Lower leg skin (tissue), 4 donors: ENCODE data around the gene PHPT1. TPM values are rescaled to one million over a fixed set of nuclear protein-coding genes. Genes with fewer than 3 reads are reported as not detected.
"Not testable (repeated sequence)": the region's sequence is repeated elsewhere in the genome, so short reads cannot be mapped to it uniquely, and the experiment has no call there.

Experiments
- DNase-seq, 2 donors: peaks; one replicate each; pipeline ENCODE4 v3.0.0-alpha.2; 2019; ENCODE audit warnings: low spot score in 2 of 2
- H3K4me3 ChIP-seq: fragments of 200-600 bp; sonication (generic); 2 replicates; pipeline ENCODE4 v1.5.1; 2017; ENCODE audit warnings: mild to moderate bottlenecking, low read depth; ENCODE audit not compliant: poor library complexity, severe bottlenecking
- POLR2A ChIP-seq, 2 donors: fragments of 450-650 bp; IDR thresholded peaks; one replicate each; pipeline ENCODE4 v1.6.1; 2016 to 2017; ENCODE audit warnings: antibody characterized with exemption in 2 of 2, mild to moderate bottlenecking in 1 of 2, moderate library complexity in 1 of 2
- WGBS, 2 donors: methylation state at CpG; one replicate each; pipeline ENCODE4 v1.1.5; 2018; 5-methylcytosine and 5-hydroxymethylcytosine counted together
- intact Hi-C: fragments of 100-400 bp; cut with DNase I; formaldehyde crosslinking; loops from one replicate; pipeline ENCODE4 v1.15.0; 2023; ENCODE audit warnings: low total_unique reads
- total RNA-seq, 4 donors: library from RNA; depleted of rRNA; stranded (reverse); fragments of >200 nt; gene quantifications; one replicate each; pipeline ENCODE4 v1.1.0, GENCODE V29; 2016
- TF ChIP-seq, protein P1 (sequence below), 3 donors: fragments of 450-650 bp; IDR thresholded peaks; one replicate each; pipeline ENCODE4 v1.5.1; 2016; ENCODE audit warnings: antibody characterized with exemption in 3 of 3, mild to moderate bottlenecking in 3 of 3, moderate library complexity in 2 of 3

The PHPT1 gene
- total RNA-seq, 4 donors from 2014 or later: 22.0 to 60.4 (median 48.7) TPM

DNA sequence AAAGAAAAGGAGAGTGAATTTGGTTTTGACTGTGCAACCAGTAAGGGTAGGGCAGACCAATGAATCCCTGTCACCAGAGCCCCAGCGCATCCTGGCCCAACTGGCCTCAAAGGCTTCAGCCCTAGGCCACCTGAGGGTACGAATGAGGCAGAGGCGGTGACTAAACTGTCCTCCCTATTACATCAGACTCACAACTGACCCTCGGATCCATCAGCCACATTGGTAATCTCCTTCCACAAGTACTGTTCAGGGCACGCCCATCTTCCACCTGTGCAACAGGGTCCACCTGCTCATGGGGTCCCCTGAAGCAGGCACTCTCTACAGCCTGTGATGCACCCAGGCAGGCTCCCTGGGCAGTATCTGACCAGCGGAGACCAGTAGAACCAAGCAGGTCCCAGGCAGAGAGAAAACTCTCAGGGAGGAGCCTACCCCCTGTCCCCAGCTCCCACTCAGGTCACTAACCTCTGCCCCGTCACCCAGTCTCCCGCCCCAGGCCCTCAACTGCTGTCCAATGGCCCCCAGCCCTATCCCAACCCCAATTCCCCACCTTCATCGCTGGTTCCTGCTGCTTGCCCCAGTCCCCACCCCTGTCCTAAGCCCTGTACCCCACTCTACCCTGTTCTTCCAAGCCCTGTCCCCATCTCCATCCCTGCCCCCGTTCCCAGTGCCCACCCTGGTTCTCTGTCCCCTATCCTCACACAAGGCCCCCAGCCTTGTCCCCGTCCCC lies 16.0 kb downstream of the PHPT1 start:
- peak overlapping the region; percentile 90 for H3K4me3 ChIP-seq
- TF ChIP-seq, protein P1, sequence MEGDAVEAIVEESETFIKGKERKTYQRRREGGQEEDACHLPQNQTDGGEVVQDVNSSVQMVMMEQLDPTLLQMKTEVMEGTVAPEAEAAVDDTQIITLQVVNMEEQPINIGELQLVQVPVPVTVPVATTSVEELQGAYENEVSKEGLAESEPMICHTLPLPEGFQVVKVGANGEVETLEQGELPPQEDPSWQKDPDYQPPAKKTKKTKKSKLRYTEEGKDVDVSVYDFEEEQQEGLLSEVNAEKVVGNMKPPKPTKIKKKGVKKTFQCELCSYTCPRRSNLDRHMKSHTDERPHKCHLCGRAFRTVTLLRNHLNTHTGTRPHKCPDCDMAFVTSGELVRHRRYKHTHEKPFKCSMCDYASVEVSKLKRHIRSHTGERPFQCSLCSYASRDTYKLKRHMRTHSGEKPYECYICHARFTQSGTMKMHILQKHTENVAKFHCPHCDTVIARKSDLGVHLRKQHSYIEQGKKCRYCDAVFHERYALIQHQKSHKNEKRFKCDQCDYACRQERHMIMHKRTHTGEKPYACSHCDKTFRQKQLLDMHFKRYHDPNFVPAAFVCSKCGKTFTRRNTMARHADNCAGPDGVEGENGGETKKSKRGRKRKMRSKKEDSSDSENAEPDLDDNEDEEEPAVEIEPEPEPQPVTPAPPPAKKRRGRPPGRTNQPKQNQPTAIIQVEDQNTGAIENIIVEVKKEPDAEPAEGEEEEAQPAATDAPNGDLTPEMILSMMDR (IDR thresholded peaks at IDR 0.05): no peak
- no peak for TF ChIP-seq POLR2A (IDR thresholded peaks at IDR 0.05)
- intact Hi-C loops: no loop called here
- peak in 1 of 2 donors; percentile 85 for DNase-seq
- WGBS, 2 donors: 61 to 63% methylated on average over 11 of the region's 11 CpGs

DNA sequence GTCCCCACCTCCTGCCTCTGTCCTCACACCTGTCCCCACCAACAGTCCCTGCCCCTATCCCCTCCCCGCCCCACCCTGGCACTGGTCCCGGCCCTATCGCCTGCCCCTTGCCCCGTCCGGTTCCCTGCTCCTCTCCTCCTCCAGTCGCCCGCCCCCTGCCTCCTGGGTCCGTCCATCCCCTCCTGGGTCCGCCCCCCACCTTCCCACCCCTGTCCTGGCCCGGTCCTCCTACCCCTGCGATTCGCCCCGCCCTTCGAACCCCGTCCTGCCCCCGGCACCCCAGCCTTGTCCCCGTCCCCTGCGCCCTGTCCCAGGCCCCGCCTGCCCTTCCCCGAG lies 16.5 kb downstream of the PHPT1 start:
- intact Hi-C loops: no loop called here
- H3K4me3 ChIP-seq: peak overlapping the region; percentile 90
- TF ChIP-seq POLR2A (IDR thresholded peaks at IDR 0.05): no peak
- TF ChIP-seq, protein P1 (IDR thresholded peaks at IDR 0.05): no peak
- DNase-seq: no peak
- 0 to 2% methylated on average over 6 to 16 of the region's 20 CpGs for WGBS, 2 donors

DNA sequence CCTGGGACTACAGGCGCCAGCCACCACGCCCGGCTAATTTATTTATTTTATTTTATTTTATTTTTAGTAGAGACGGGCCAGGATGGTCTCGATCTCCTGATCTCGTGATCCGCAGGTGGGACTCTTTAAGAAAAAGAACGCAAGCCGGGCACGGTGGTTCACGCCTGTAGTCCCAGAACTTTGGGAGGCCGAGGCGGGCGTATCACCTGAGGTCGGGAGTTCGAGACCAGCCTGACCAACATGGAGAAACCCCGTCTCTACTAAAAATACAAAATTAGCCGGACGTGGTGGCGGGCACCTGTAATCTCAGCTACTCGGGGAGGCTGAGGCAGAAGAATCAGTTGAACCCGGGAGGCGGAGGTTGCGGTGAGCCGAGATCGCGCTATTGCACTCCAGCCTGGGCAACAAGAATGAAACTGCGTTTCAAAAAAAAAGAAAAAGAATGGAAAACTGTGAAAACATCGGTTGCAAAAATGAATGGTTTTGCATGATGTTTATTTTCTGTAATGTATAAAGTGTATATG lies 17.8 kb downstream of the PHPT1 start:
- H3K4me3 ChIP-seq: peak overlapping the region; percentile 32
- DNase-seq: peak in 1 of 2 donors; percentile 84
- WGBS, 2 donors: 83 to 88% methylated on average over 29 of the region's 29 CpGs
- intact Hi-C loops: not testable (repeated sequence)

DNA sequence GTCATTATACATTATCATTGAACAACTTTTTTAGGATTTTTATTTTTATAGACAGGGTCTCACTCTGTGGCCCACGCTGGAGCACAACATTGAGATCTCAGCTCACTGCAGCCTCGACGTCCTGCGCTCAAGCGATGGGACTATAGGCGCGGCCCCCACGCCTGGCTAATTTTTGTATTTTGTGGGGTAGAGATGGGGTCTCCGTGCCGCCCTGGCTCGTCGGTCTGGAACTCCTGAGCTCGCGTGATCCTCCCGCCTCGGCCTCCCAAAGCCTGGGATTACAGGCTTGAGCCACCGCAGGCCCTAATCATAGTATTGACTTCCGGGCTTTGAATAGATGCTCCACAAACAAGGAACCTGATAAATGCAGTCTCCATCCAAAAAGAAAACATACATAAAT lies 18.3 kb downstream of the PHPT1 start:
- no peak overlapping the region for H3K4me3 ChIP-seq
- DNase-seq: no peak
- WGBS, 2 donors: 97 to 98% methylated on average over 18 of the region's 18 CpGs
- intact Hi-C loops: no loop called here
- TF ChIP-seq, protein P1 (IDR thresholded peaks at IDR 0.05): no peak
- TF ChIP-seq POLR2A (IDR thresholded peaks at IDR 0.05): no peak

DNA sequence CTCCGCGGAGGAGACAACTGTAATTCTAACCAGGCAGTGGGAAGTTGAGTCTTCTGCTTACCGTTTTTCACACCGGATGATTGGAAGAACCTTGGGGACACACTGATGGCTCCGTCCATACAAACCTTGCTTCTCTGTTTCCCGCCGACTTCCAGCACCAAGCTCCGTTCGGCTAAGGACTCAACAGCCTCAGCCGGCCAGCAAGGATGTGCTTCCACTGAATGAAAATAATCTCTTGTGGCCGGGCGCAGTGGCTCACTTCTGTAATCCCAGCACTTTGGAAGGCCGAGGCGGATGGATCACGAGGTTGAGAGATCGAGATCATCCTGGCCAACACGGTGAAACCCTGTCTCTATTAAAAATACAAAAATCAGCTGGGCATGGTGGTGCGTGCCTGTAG lies 18.7 kb downstream of the PHPT1 start:
- peak in 1 of 2 donors; percentile 82 for DNase-seq
- TF ChIP-seq, protein P1 (IDR thresholded peaks at IDR 0.05): no peak
- no peak for TF ChIP-seq POLR2A (IDR thresholded peaks at IDR 0.05)
- WGBS, 2 donors: 97% methylated on average over 18 of the region's 18 CpGs
- intact Hi-C loops: no loop called here
- no peak overlapping the region for H3K4me3 ChIP-seq

DNA sequence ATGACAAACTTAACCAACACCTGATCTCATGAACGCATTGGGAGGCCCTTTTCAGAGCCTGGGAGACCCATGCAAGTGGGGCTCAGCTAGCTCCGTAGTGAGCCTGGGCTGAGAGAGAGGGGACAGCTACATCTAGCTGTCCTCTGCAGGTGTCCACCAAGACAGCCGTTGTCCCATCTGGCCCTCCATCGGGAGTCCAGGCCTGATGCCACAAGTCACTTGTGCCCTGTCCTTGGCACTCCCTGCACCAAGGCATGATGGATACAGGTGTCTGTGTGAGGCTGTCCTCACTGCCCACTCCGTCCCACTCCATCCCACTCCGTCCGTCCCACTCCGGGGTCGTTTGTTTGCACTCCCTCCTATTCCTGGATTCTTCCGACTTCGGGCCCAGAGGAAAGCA lies 19.4 kb downstream of the PHPT1 start:
- WGBS, 2 donors: 91 to 95% methylated on average over 11 of the region's 11 CpGs

DNA sequence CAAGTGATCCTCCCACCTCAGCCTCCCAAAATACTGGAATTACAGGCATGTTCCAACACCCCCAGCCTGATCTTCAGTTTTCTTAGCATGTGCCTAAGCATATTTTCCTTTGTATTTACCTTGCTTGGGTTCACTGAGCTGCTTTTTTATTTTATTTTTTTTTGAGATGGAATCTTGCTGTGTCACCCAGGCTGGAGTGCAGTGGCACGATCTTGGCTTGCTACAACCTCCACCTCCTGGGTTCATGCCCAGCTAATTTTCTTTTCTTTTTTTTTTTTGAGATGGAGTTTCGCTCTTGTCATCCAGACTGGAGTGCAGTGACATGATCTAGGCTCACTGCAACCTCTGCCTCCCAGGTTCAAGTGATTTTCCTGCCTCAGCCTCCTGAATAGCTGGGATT lies 20.4 kb downstream of the PHPT1 start:
- intact Hi-C loops, H3K4me3 ChIP-seq, DNase-seq: not testable (repeated sequence)
- 61 to 63% methylated on average over 2 of the region's 2 CpGs for WGBS, 2 donors

More for the DNA sequence above, 19.4 kb downstream of the PHPT1 start:
- TF ChIP-seq POLR2A (IDR thresholded peaks at IDR 0.05): no peak
- TF ChIP-seq, protein P1 (IDR thresholded peaks at IDR 0.05): no peak
- intact Hi-C loops: no loop called here
- H3K4me3 ChIP-seq: no peak overlapping the region
- no peak for DNase-seq
